Gastroesophageal sphincter (tissue), 4 donors: Measurements from ENCODE around the gene TRDN. TPM values are rescaled to one million over a fixed set of nuclear protein-coding genes. Genes with fewer than 3 reads are reported as not detected.

Experiments
- ATAC-seq: fragments of 150-250 bp; one replicate; pipeline ENCODE4 v1.9.1; 2016; ENCODE audit warnings: mild to moderate bottlenecking, moderate library complexity
- H3K27ac ChIP-seq, 4 donors: fragments of 200-600 bp; sonication (generic) in 3 of 4; 1 replicate in 3 of 4; 2 replicates in 1 of 4; pipeline ENCODE4 v1.5.1; 2016 to 2019
- H3K27me3 ChIP-seq: fragments of 200-600 bp; sonication (generic); one replicate; pipeline ENCODE4 v1.5.1; 2019
- H3K36me3 ChIP-seq, 2 donors: fragments of 200-600 bp; sonication (generic); one replicate each; pipeline ENCODE4 v1.5.1; 2019; ENCODE audit warnings: control low read depth in 1 of 2
- H3K4me1 ChIP-seq, 3 donors: fragments of 200-600 bp; sonication (generic); 1 replicate in 2 of 3; 2 replicates in 1 of 3; pipeline ENCODE4 v1.5.1; 2016 to 2019; ENCODE audit warnings: control low read depth in 2 of 3
- H3K4me3 ChIP-seq, 2 donors: fragments of 200-600 bp; sonication (generic); one replicate each; pipeline ENCODE4 v1.5.1; 2019; ENCODE audit warnings: mild to moderate bottlenecking in 1 of 2, moderate library complexity in 1 of 2
- H3K9me3 ChIP-seq, 3 donors: fragments of 200-600 bp; sonication (generic); one replicate each; pipeline ENCODE4 v1.5.1; 2017 to 2019; ENCODE audit warnings: control low read depth in 2 of 3
- EP300 ChIP-seq: sonication (generic); formaldehyde crosslinking; IDR thresholded peaks from one replicate; pipeline ENCODE4 v1.6.1; 2017; ENCODE audit warnings: antibody characterized with exemption, mild to moderate bottlenecking
- POLR2A ChIP-seq, 2 donors: fragments of 450-650 bp; IDR thresholded peaks; one replicate each; pipeline ENCODE4 v1.6.1; 2017; ENCODE audit warnings: antibody characterized with exemption in 2 of 2, mild to moderate bottlenecking in 2 of 2, moderate library complexity in 1 of 2
- POLR2AphosphoS5 ChIP-seq: sonication (generic); formaldehyde crosslinking; IDR thresholded peaks from one replicate; pipeline ENCODE4 v1.6.1; 2017; ENCODE audit warnings: antibody characterized with exemption
- WGBS, 2 donors: methylation state at CpG; one replicate each; pipeline ENCODE4 v1.1.5; 2018; ENCODE audit warnings: low coverage in 1 of 2; 5-methylcytosine and 5-hydroxymethylcytosine counted together
- total RNA-seq, 4 donors: library from RNA; depleted of rRNA; stranded (reverse); fragments of >200 nt; gene quantifications; one replicate each; pipeline ENCODE4 v1.1.0, GENCODE V29; 2016
- TF ChIP-seq, protein P1 (sequence below), 4 experiments: fragments of 200-600 bp in 2 of 4; fragments of 450-650 bp in 2 of 4; sonication (generic) in 1 of 4; IDR thresholded peaks; one replicate each; pipeline ENCODE4 v1.5.1; 2017 to 2019; ENCODE audit warnings: antibody characterized with exemption in 4 of 4, mild to moderate bottlenecking in 2 of 4, moderate library complexity in 2 of 4

Gene TRDN
- total RNA-seq, 4 donors from 2014 or later: not detected

DNA sequence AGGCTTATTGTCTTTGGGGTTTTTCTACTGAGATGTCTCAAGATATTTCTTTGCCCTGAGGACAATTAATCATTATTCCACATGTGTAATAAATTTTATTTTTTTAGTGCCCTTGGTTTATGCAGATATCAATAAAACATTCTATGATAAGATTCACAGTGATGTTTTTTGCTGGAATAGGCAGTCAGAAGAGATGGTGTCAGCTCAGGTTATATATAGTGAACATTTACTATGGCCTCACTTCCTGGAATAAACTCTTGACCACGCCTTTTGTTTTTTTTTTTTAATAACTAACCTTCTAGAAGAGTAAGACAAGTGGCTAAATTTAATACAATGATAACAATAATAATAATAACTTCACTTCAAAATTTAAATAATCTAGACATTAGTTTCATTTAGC is 209.7 kb downstream of the TRDN start:
- no peak overlapping the region for H3K27ac ChIP-seq
- TF ChIP-seq, protein P1, sequence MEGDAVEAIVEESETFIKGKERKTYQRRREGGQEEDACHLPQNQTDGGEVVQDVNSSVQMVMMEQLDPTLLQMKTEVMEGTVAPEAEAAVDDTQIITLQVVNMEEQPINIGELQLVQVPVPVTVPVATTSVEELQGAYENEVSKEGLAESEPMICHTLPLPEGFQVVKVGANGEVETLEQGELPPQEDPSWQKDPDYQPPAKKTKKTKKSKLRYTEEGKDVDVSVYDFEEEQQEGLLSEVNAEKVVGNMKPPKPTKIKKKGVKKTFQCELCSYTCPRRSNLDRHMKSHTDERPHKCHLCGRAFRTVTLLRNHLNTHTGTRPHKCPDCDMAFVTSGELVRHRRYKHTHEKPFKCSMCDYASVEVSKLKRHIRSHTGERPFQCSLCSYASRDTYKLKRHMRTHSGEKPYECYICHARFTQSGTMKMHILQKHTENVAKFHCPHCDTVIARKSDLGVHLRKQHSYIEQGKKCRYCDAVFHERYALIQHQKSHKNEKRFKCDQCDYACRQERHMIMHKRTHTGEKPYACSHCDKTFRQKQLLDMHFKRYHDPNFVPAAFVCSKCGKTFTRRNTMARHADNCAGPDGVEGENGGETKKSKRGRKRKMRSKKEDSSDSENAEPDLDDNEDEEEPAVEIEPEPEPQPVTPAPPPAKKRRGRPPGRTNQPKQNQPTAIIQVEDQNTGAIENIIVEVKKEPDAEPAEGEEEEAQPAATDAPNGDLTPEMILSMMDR (IDR thresholded peaks at IDR 0.05): no peak
- no peak for TF ChIP-seq POLR2AphosphoS5
- no peak for TF ChIP-seq POLR2A (IDR thresholded peaks at IDR 0.05)
- no peak for TF ChIP-seq EP300
- no peaks in the 10 kb centered on the region for H3K36me3 ChIP-seq
- H3K27me3 ChIP-seq: no peaks in the 10 kb centered on the region
- no peaks in the 10 kb centered on the region for H3K9me3 ChIP-seq
- WGBS, 2 donors: 62 to 74% methylated on average over 1 of the region's 1 CpG
- H3K4me1 ChIP-seq: no peaks in the 10 kb centered on the region
- no peak overlapping the region for H3K4me3 ChIP-seq
- ATAC-seq: no peak

DNA sequence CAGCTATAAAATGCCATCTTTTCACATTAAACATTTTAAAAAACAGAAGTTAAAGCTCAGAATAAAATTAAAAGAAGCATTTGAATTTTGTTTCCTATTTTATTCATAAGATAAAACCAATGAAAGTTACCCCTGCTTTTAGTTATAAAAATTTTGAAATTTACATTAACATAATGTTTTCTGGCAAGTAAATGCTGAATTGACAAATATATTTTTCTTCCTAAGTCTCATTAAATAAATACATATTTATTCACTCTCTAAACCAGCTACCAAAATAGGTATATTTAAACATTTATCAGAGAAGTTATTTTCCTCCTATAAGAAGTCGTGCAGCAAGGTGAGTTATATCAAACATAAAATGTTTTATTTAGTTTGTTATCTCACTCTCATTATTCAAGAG is 213.6 kb downstream of the TRDN start:
- Histone ChIP-seq H3K9me3 (no peaks in the 10 kb centered on the region), H3K4me1 (no peaks in the 10 kb centered on the region), H3K27me3 (no peaks in the 10 kb centered on the region), H3K27ac (no peak overlapping the region), H3K36me3 (no peaks in the 10 kb centered on the region), H3K4me3 (no peak overlapping the region)
- WGBS, 2 donors: 50 to 80% methylated on average over 1 of the region's 1 CpG
- ATAC-seq: no peak
- TF ChIP-seq POLR2A (IDR thresholded peaks at IDR 0.05) (no peak), POLR2AphosphoS5 (no peak), EP300 (no peak)
- TF ChIP-seq, protein P1 (IDR thresholded peaks at IDR 0.05): no peak

DNA sequence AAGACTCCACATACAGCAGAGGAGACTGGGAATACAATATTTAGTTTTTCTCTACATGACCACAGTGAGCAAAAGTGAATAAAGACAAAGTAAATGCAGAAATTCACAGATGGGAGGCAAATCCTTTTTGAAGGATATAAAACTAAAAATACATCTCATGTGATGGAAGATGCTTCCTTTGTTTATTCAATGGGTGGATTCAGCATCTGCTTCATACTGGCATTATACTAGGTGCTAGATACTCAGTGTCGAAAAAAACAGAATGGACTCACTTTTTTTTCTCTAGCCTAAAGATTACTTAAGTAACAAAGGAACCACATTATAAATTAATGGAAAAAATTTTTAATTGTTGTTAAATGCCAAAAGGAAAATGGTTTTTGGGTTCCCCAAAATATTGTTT is 216.2 kb downstream of the TRDN start:
- TF ChIP-seq EP300 (no peak), POLR2A (IDR thresholded peaks at IDR 0.05) (no peak), POLR2AphosphoS5 (no peak)
- TF ChIP-seq, protein P1 (IDR thresholded peaks at IDR 0.05): no peak
- Histone ChIP-seq H3K9me3 (no peaks in the 10 kb centered on the region), H3K4me1 (no peaks in the 10 kb centered on the region), H3K27ac (no peak overlapping the region), H3K27me3 (no peaks in the 10 kb centered on the region), H3K36me3 (no peaks in the 10 kb centered on the region), H3K4me3 (no peak overlapping the region)
- ATAC-seq: no peak
- 75 to 89% methylated on average over 1 of the region's 1 CpG for WGBS, 2 donors

DNA sequence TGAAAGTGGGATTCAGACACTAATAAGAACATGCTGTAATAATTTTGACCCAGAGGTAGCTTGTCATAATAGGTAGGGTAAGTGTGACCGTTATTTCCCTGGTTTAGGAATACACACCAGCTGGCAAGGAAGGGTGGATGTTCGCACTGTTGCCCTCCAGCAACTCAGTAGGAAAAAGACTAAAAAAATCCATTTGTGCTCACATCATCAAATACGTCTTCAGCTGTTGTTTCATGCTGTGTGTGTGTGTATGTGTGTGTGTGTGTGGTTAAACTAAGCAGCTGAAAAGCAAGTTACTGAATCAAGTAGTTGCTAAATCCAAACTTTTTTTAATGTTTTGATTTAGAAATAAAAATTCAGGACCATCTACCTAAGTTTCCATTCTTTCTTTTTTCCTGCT is 218.7 kb downstream of the TRDN start:
- Histone ChIP-seq H3K27ac (no peak overlapping the region), H3K4me3 (no peak overlapping the region), H3K27me3 (no peaks in the 10 kb centered on the region), H3K36me3 (no peaks in the 10 kb centered on the region), H3K9me3 (no peaks in the 10 kb centered on the region), H3K4me1 (no peaks in the 10 kb centered on the region)
- 65 to 74% methylated on average over 3 of the region's 3 CpGs for WGBS, 2 donors
- ATAC-seq: no peak
- TF ChIP-seq POLR2A (IDR thresholded peaks at IDR 0.05) (no peak), EP300 (no peak), POLR2AphosphoS5 (no peak)
- TF ChIP-seq, protein P1 (IDR thresholded peaks at IDR 0.05): no peak

DNA sequence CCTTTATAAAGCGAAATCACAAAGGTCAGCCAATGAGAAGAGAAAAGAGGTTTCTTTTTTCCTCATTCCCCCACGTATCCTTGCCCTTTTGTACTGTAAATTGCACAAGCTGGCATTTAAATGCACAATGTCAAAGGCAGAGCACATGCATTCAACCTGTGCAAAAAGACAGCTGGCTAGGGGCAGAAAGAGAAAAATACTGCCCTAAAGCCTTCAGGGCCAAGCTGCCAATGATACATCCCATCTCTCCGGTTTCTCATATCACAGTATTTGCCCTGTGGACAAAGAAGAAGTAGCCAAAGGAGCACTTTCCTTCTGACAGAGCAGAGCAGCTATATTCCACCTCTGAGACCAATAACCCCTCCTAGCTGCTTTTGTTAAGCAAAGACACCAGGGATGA is 219.2 kb downstream of the TRDN start:
- 61 to 78% methylated on average over 3 of the region's 3 CpGs for WGBS, 2 donors
- Histone ChIP-seq H3K9me3 (no peaks in the 10 kb centered on the region), H3K4me3 (no peak overlapping the region), H3K27ac (no peak overlapping the region), H3K27me3 (no peaks in the 10 kb centered on the region), H3K36me3 (no peaks in the 10 kb centered on the region), H3K4me1 (no peaks in the 10 kb centered on the region)
- no peak for ATAC-seq
- TF ChIP-seq, protein P1 (IDR thresholded peaks at IDR 0.05): no peak
- TF ChIP-seq EP300 (no peak), POLR2AphosphoS5 (no peak), POLR2A (IDR thresholded peaks at IDR 0.05) (no peak)
